Smooth muscle cell (in vitro differentiated cells): Measurements from ENCODE around the gene CKAP5. TPM values are rescaled to one million over a fixed set of nuclear protein-coding genes. Genes with fewer than 3 reads are reported as not detected.

Source experiments
- DNase-seq: peaks from one replicate; lab custom pipeline; 2025; ENCODE audit not compliant: unreplicated experiment; lab: John Stamatoyannopoulos, UW
- H2AFZ ChIP-seq: fragments of 200-600 bp; sonication (generic); 2 replicates; pipeline ENCODE4 v1.6.0; 2016; ENCODE audit warnings: antibody characterized with exemption, low read depth, mild to moderate bottlenecking
- H3F3A ChIP-seq: fragments of 200-600 bp; sonication (generic); 2 replicates; pipeline ENCODE4 v1.6.0; 2017; ENCODE audit warnings: antibody characterized with exemption, low read depth
- H3K27ac ChIP-seq: fragments of 200-600 bp; sonication (generic); 2 replicates; pipeline ENCODE4 v1.5.1; 2016; ENCODE audit warnings: low read depth, mild to moderate bottlenecking
- H3K27me3 ChIP-seq: fragments of 200-600 bp; sonication (generic); 2 replicates; pipeline ENCODE4 v1.6.1; 2016; ENCODE audit warnings: low read depth, mild to moderate bottlenecking
- H3K36me3 ChIP-seq: fragments of 200-600 bp; sonication (generic); 2 replicates; pipeline ENCODE4 v1.5.1; 2016; ENCODE audit warnings: low read depth
- H3K4me1 ChIP-seq: fragments of 200-600 bp; sonication (generic); 2 replicates; pipeline ENCODE4 v1.5.1; 2016; ENCODE audit warnings: low read depth
- H3K4me2 ChIP-seq: fragments of 200-600 bp; sonication (generic); 2 replicates; pipeline ENCODE4 v1.6.0; 2016; ENCODE audit warnings: mild to moderate bottlenecking
- H3K4me3 ChIP-seq: fragments of 200-600 bp; sonication (generic); 2 replicates; pipeline ENCODE4 v1.5.1; 2016; ENCODE audit warnings: mild to moderate bottlenecking
- H3K79me2 ChIP-seq: fragments of 200-600 bp; sonication (generic); 2 replicates; pipeline ENCODE4 v1.6.0; 2016; ENCODE audit warnings: low read depth, mild to moderate bottlenecking
- H3K9ac ChIP-seq: fragments of 200-600 bp; sonication (generic); 2 replicates; pipeline ENCODE4 v1.6.0; 2016; ENCODE audit warnings: low read depth
- H3K9me3 ChIP-seq: fragments of 200-600 bp; sonication (generic); replicated peaks from 2 replicates; pipeline ENCODE4 v1.5.1; 2016; ENCODE audit warnings: low read depth
- H4K20me1 ChIP-seq: fragments of 200-600 bp; sonication (generic); 2 replicates; pipeline ENCODE4 v1.6.0; 2016; ENCODE audit warnings: low read depth
- CTCF ChIP-seq: fragments of 200-600 bp; sonication (generic); IDR thresholded peaks from 2 replicates; pipeline ENCODE4 v1.5.1; 2017; ENCODE audit warnings: borderline replicate concordance, mild to moderate bottlenecking, antibody characterized with exemption; ENCODE audit not compliant: insufficient read depth, poor library complexity, severe bottlenecking
- WGBS: methylation state at CpG from one replicate; pipeline ENCODE4 v1.1.7; 2016; ENCODE audit warnings: low lambda C conversion rate; 5-methylcytosine and 5-hydroxymethylcytosine counted together
- polyA plus RNA-seq: library from polyadenylated mRNA; unstranded; fragments of >200 nt; fragmentation: Nextera tagmentation; extraction: Ambion mirVana; gene quantifications from 2 replicates; pipeline ENCODE4 v1.2.1, GENCODE V29; 2016
- total RNA-seq: library from RNA; depleted of rRNA; stranded (reverse); fragments of >200 nt; gene quantifications from 2 replicates; pipeline ENCODE4 v1.2.3, GENCODE V29; 2014

The CKAP5 gene
- total and polyA plus RNA-seq, 2 experiments from 2014 or later: 24.5 to 57.0 TPM

- Histone ChIP-seq H3F3A (no peaks in the 10 kb centered on the region), H3K27me3 (no peaks in the 10 kb centered on the region), H3K4me1 (no peaks in the 10 kb centered on the region), H3K4me3 (no peak overlapping the region), H3K79me2 (no peaks in the 10 kb centered on the region), H3K9me3 (no peaks in the 10 kb centered on the region), H3K27ac (no peak overlapping the region), H2AFZ (no peak overlapping the region), H4K20me1 (no peaks in the 10 kb centered on the region), H3K9ac (no peak overlapping the region), H3K36me3 (peaks cover 6% of the 10 kb centered on the region), H3K4me2 (no peak overlapping the region)
- WGBS: over 99% methylated on average over 4 of the region's 4 CpGs
- no peak for DNase-seq
- TF ChIP-seq CTCF: no peak
Observed at GRCh38 chr11:46769636-46770221, 76.4 kb downstream of the CKAP5 start.

GRCh38 chr11:46766656-46767055 lies 79.4 kb downstream of the CKAP5 start:
- DNase-seq: no peak
- WGBS: 94% methylated on average over 2 of the region's 2 CpGs
- H3K27ac ChIP-seq: no peak overlapping the region
- peaks cover 17% of the 10 kb centered on the region for H3K36me3 ChIP-seq
- H3F3A ChIP-seq: no peaks in the 10 kb centered on the region
- no peaks in the 10 kb centered on the region for H3K27me3 ChIP-seq
- H3K4me1 ChIP-seq: no peaks in the 10 kb centered on the region
- H2AFZ ChIP-seq: no peak overlapping the region
- no peak overlapping the region for H3K9ac ChIP-seq
- no peak for TF ChIP-seq CTCF
- no peak overlapping the region for H3K4me2 ChIP-seq
- H3K4me3 ChIP-seq: no peak overlapping the region
- no peaks in the 10 kb centered on the region for H3K79me2 ChIP-seq
- H3K9me3 ChIP-seq: no peaks in the 10 kb centered on the region
- H4K20me1 ChIP-seq: no peaks in the 10 kb centered on the region

GRCh38 chr11:46762248-46762647 lies 83.8 kb downstream of the CKAP5 start:
- no peak overlapping the region for H3K9ac ChIP-seq
- no peak overlapping the region for H2AFZ ChIP-seq
- H3F3A ChIP-seq: no peaks in the 10 kb centered on the region
- DNase-seq: no peak
- no peak overlapping the region for H3K27ac ChIP-seq
- H3K4me3 ChIP-seq: no peak overlapping the region
- no peaks in the 10 kb centered on the region for H4K20me1 ChIP-seq
- H3K4me1 ChIP-seq: no peaks in the 10 kb centered on the region
- H3K36me3 ChIP-seq: peaks cover 46% of the 10 kb centered on the region
- H3K27me3 ChIP-seq: no peaks in the 10 kb centered on the region
- H3K4me2 ChIP-seq: no peak overlapping the region
- H3K9me3 ChIP-seq: no peaks in the 10 kb centered on the region
- TF ChIP-seq CTCF: no peak
- H3K79me2 ChIP-seq: no peaks in the 10 kb centered on the region

- Histone ChIP-seq H3F3A (no peaks in the 10 kb centered on the region), H4K20me1 (no peaks in the 10 kb centered on the region), H3K4me2 (no peak overlapping the region), H3K27ac (no peak overlapping the region), H3K79me2 (no peaks in the 10 kb centered on the region), H3K36me3 (peaks cover 46% of the 10 kb centered on the region), H3K9ac (no peak overlapping the region), H3K4me1 (no peaks in the 10 kb centered on the region), H3K4me3 (no peak overlapping the region), H3K27me3 (no peaks in the 10 kb centered on the region), H2AFZ (no peak overlapping the region), H3K9me3 (no peaks in the 10 kb centered on the region)
- 96% methylated on average over 4 of the region's 4 CpGs for WGBS
- TF ChIP-seq CTCF: no peak
- DNase-seq: no peak
Observed at GRCh38 chr11:46761807-46762206, 84.3 kb downstream of the CKAP5 start.
